Ovary (tissue), 3 donors: Measurements from ENCODE around the gene MTRF1L.

Source experiments
- EP300 ChIP-seq: sonication (generic); formaldehyde crosslinking; IDR thresholded peaks from one replicate; pipeline ENCODE4 v1.6.1; 2017; ENCODE audit warnings: antibody characterized with exemption
- POLR2A ChIP-seq: fragments of 450-650 bp; IDR thresholded peaks from one replicate; pipeline ENCODE4 v1.6.1; 2017; ENCODE audit warnings: antibody characterized with exemption, mild to moderate bottlenecking, moderate library complexity
- TF ChIP-seq, protein P1 (sequence below), 3 donors: fragments of 450-650 bp in 2 of 3; fragments of 200-600 bp in 1 of 3; IDR thresholded peaks; one replicate each; pipeline versions ENCODE4 v1.5.1 to v1.8.0; 2016 to 2022; ENCODE audit warnings: antibody characterized with exemption in 3 of 3, mild to moderate bottlenecking in 1 of 3
- donor health status: DM: no; HTN: no; CAD: no.

DNA sequence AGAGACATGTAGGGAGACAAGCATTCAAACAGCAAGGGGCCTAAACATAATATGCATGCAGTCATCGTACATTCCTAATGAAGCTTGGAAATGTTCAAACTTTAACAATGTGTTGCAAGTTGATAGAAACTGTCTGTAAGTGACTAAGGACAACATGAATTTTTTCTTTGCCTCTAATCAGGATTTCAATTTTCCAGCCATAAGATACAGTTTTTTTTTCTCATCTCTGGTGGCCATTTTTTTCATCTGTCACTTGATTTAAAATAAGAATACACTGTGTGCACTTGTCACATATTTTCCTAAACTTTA, 22.2 kb upstream of the MTRF1L start:
- TF ChIP-seq, protein P1, sequence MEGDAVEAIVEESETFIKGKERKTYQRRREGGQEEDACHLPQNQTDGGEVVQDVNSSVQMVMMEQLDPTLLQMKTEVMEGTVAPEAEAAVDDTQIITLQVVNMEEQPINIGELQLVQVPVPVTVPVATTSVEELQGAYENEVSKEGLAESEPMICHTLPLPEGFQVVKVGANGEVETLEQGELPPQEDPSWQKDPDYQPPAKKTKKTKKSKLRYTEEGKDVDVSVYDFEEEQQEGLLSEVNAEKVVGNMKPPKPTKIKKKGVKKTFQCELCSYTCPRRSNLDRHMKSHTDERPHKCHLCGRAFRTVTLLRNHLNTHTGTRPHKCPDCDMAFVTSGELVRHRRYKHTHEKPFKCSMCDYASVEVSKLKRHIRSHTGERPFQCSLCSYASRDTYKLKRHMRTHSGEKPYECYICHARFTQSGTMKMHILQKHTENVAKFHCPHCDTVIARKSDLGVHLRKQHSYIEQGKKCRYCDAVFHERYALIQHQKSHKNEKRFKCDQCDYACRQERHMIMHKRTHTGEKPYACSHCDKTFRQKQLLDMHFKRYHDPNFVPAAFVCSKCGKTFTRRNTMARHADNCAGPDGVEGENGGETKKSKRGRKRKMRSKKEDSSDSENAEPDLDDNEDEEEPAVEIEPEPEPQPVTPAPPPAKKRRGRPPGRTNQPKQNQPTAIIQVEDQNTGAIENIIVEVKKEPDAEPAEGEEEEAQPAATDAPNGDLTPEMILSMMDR (IDR thresholded peaks at IDR 0.05), result no peak
- TF ChIP-seq EP300 (no peak), POLR2A (no peak)
